HEK293 (cell line): ENCODE data around the gene SUSD6.
"Not testable (repeated sequence)": the region's sequence is repeated elsewhere in the genome, so short reads cannot be mapped to it uniquely, and the experiment has no call there.

ENCODE experiments used
- ELK4 ChIP-seq: IDR thresholded peaks from 2 replicates; pipeline ENCODE4 v1.6.1; 2011; ENCODE audit warnings: mild to moderate bottlenecking, low read depth, low read length, borderline replicate concordance
- FEZF1 ChIP-seq: fragments of 450-650 bp; formaldehyde crosslinking; IDR thresholded peaks from 2 replicates; pipeline ENCODE4 v1.5.1; 2016; ENCODE audit warnings: missing biosample characterization, missing genetic modification characterization
- HIC1 ChIP-seq: fragments of 450-650 bp; formaldehyde crosslinking; IDR thresholded peaks from 2 replicates; pipeline ENCODE4 v1.5.1; 2016; ENCODE audit warnings: missing biosample characterization, missing genetic modification characterization
- ZNF16 ChIP-seq: fragments of 450-650 bp; formaldehyde crosslinking; IDR thresholded peaks from 2 replicates; pipeline ENCODE4 v1.5.1; 2016; ENCODE audit warnings: low read depth, missing biosample characterization, missing genetic modification characterization
- ZNF280D ChIP-seq: fragments of 450-650 bp; formaldehyde crosslinking; IDR thresholded peaks from 2 replicates; pipeline ENCODE4 v1.5.1; 2016; ENCODE audit warnings: missing biosample characterization, missing genetic modification characterization
- ZNF302 ChIP-seq: fragments of 450-650 bp; formaldehyde crosslinking; IDR thresholded peaks from 2 replicates; pipeline ENCODE4 v1.5.1; 2016; ENCODE audit warnings: missing biosample characterization, missing genetic modification characterization, low read depth
- ZNF623 ChIP-seq: fragments of 450-650 bp; formaldehyde crosslinking; IDR thresholded peaks from 2 replicates; pipeline ENCODE4 v1.5.1; 2016; ENCODE audit warnings: missing biosample characterization, missing genetic modification characterization
- TF ChIP-seq, protein P1 (sequence below): fragments of 450-650 bp; formaldehyde crosslinking; IDR thresholded peaks from 2 replicates; pipeline ENCODE4 v1.5.1; 2016; ENCODE audit warnings: missing biosample characterization, missing genetic modification characterization

DNA sequence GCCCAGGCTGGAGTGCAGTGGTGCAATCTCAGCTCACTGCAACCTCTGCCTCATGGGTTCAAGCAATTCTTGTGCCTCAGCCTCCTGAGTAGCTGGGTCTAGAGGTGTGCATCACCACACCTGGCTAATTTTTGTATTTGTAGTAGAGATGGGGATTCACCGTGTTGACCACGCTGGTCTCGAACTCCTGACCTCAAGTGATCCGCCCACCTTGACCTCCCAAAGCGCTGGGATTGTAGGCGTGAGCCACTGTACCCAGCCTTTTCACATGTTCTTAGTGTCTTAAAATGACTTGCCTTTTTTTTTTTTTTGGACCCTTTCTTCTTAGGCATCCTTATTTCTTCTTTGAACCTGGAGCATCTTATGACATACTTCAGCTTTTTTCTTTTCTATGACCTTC lies 87.8 kb downstream of the SUSD6 start:
- TF ChIP-seq, protein P1, sequence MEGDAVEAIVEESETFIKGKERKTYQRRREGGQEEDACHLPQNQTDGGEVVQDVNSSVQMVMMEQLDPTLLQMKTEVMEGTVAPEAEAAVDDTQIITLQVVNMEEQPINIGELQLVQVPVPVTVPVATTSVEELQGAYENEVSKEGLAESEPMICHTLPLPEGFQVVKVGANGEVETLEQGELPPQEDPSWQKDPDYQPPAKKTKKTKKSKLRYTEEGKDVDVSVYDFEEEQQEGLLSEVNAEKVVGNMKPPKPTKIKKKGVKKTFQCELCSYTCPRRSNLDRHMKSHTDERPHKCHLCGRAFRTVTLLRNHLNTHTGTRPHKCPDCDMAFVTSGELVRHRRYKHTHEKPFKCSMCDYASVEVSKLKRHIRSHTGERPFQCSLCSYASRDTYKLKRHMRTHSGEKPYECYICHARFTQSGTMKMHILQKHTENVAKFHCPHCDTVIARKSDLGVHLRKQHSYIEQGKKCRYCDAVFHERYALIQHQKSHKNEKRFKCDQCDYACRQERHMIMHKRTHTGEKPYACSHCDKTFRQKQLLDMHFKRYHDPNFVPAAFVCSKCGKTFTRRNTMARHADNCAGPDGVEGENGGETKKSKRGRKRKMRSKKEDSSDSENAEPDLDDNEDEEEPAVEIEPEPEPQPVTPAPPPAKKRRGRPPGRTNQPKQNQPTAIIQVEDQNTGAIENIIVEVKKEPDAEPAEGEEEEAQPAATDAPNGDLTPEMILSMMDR (tag by site-specific recombination), result not testable (repeated sequence)
- TF ChIP-seq FEZF1 (tag by site-specific recombination); ZNF16 (tag by site-specific recombination); ELK4; ZNF280D (tag by site-specific recombination); ZNF302 (tag by site-specific recombination); HIC1 (tag by site-specific recombination); ZNF623: not testable (repeated sequence)
